ENCODE results near the gene CNTLN. TPM values are rescaled to one million over a fixed set of nuclear protein-coding genes. Genes with fewer than 3 reads are reported as not detected.

CNTLN gene
- total and polyA plus RNA-seq, 2 of the 8 experiments (the other 6 are each of a cell fraction or from before 2014, with no cell fraction given), result 4.8 to 10.8 TPM

DNA sequence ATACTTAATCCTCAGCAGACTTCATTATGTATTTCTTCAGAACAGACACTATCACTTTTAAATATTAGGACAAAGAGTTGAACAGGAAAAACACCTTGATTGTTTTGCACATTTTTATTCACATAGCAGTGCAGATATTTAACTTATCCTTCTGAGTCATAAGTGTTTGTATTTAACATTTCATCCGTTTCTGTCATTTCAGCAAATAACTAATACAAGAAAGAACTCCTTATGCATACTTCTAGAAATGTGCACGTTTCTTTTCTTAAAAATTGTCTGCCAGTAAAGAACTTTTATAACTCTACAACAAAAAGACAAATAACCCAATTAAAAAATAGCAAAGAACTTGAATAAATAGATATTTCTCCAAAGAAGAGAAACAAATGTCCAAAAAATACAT lies 3.3 kb upstream of the CNTLN start:
- Histone ChIP-seq H4K20me1 (replicated peaks in 1 of 2; ENCODE audit: control insufficient read depth in 1 of 2, insufficient read depth in 2 of 2, low read length in 2 of 2) (no peaks in the 10 kb centered on the region), H3K4ac (replicated peaks; ENCODE audit: insufficient read length, low read depth, low read length) (no peak overlapping the region), H2BK12ac (ENCODE audit: low read depth, low read length) (no peak overlapping the region), H3K79me2 (ENCODE audit: control insufficient read depth in 1 of 2, insufficient read depth in 2 of 2, low read length in 2 of 2) (peaks cover 0 to 8% of the 10 kb centered on the region in 2 experiments; a peak in 1 of 4 replicates), H2AK5ac (ENCODE audit: low read depth, low read length) (no peak overlapping the region), H2BK120ac (replicated peaks; ENCODE audit: low read depth, low read length) (no peak overlapping the region), H4K8ac (ENCODE audit: extremely low read depth, insufficient read depth, low read length) (no peak overlapping the region), H3K56ac (replicated peaks; ENCODE audit: insufficient read length, low read depth, low read length) (no peak overlapping the region), H3K23ac (ENCODE audit: insufficient read length) (no peak overlapping the region), H4K5ac (ENCODE audit: insufficient read length, low read depth, low read length) (no peak overlapping the region), H2BK15ac (ENCODE audit: low read length) (no peak overlapping the region), H3K79me1 (ENCODE audit: low read depth, low read length) (no peaks in the 10 kb centered on the region), H2BK20ac (ENCODE audit: low read length) (no peak overlapping the region), H4K91ac (replicated peaks; ENCODE audit: insufficient read length, low read length) (no peak overlapping the region), H3K4me3 (ENCODE audit: extremely low read depth in 1 of 4, insufficient read depth in 2 of 4, low read depth in 3 of 4, low read length in 4 of 4) (no peak overlapping the region), H3K9me3 (ENCODE audit: insufficient read depth in 2 of 2, low read depth in 1 of 2, low read length in 1 of 2) (no peaks in the 10 kb centered on the region; a peak in 1 of 4 replicates), H3K27me3 (replicated peaks in 1 of 4; ENCODE audit: control insufficient read depth in 3 of 4, extremely low read depth in 1 of 4, insufficient read depth in 3 of 4, low read length in 3 of 4) (peaks cover 0 to 14% (median 9%) of the 10 kb centered on the region in 4 experiments; a peak in 5 of 7 replicates), H3K23me2 (ENCODE audit: low read depth, low read length) (0 out of 2 replicates have a peak, but pooled peaks cover 2% of the 10 kb centered on the region), H3K9ac (replicated peaks in 1 of 4; ENCODE audit: extremely low read depth in 1 of 4, low read depth in 3 of 4, low read length in 3 of 4) (no peak overlapping the region), H3K4me2 (ENCODE audit: insufficient read depth in 1 of 2, low read depth in 2 of 2, low read length in 2 of 2) (no peak overlapping the region), H3K36me3 (ENCODE audit: control insufficient read depth in 2 of 4, insufficient read depth in 4 of 4, low read length in 3 of 4) (no peaks in the 10 kb centered on the region), H3K14ac (ENCODE audit: insufficient read length) (no peak overlapping the region), H2BK5ac (ENCODE audit: low read depth, low read length) (no peak overlapping the region), H3K27ac (ENCODE audit: low read depth, low read length) (no peak overlapping the region), H3K4me1 (replicated peaks in 1 of 4; ENCODE audit: control insufficient read depth in 3 of 4, insufficient read depth in 4 of 4, low read length in 3 of 4) (peaks cover 0 to 4% (median 3%) of the 10 kb centered on the region in 4 experiments; a peak in 5 of 7 replicates), H3K18ac (ENCODE audit: extremely low read depth, low read length) (no peak overlapping the region), H2AFZ (ENCODE audit: low read length) (no peak overlapping the region)
- TF ChIP-seq MAFK (IDR thresholded peaks at IDR 0.05; ENCODE audit: low read depth, low read length) (no peak), BRCA1 (IDR thresholded peaks at IDR 0.05; ENCODE audit: low read depth, low read length) (no peak)
- ChIA-PET CTCF (ENCODE audit: partially characterized antibody) (no interaction called here), POLR2A (ENCODE audit: partially characterized antibody) (no interaction called here)
- FAIRE-seq, result no peak
- 84% methylated on average over 2 of the region's 2 CpGs; no CpG with 5 or more reads in 1 of the 2 experiments for WGBS, 2 experiments (ENCODE audit: extremely low coverage in 1 of 2, insufficient coverage in 1 of 2, insufficient read length in 1 of 2, insufficient replicate concordance in 2 of 2, low coverage in 1 of 2, low lambda C conversion rate in 2 of 2, missing lambda C conversion rate in 1 of 2)
- DNase-seq (ENCODE audit: low read depth in 1 of 2, low spot score in 2 of 2), result no peak
